Nephron (organoid): Measurements from ENCODE around the gene MMP10.

Source experiments
- H3K27ac Mint-ChIP-seq, 3 experiments: 2 replicates each; pipeline ENCODE4 v1.8.0; 2020; ENCODE audit warnings: mixed read lengths in 3 of 3, mild to moderate bottlenecking in 2 of 3, moderate library complexity in 1 of 3
- H3K27me3 Mint-ChIP-seq: 2 replicates; pipeline ENCODE4 v1.8.0; 2021; ENCODE audit warnings: low read depth, mild to moderate bottlenecking, moderate library complexity, mixed read lengths
- H3K36me3 Mint-ChIP-seq: 2 replicates; pipeline ENCODE4 v1.8.0; 2020; ENCODE audit warnings: low read depth, mixed read lengths
- H3K4me1 Mint-ChIP-seq: 2 replicates; pipeline ENCODE4 v1.8.0; 2020; ENCODE audit warnings: mixed read lengths
- H3K4me3 Mint-ChIP-seq, 3 experiments: 2 replicates each; pipeline ENCODE4 v1.8.0; 2020; ENCODE audit warnings: mild to moderate bottlenecking in 3 of 3, mixed read lengths in 3 of 3, moderate library complexity in 2 of 3
- H3K9me3 Mint-ChIP-seq: 2 replicates; pipeline ENCODE4 v1.8.0; 2020; ENCODE audit warnings: mixed read lengths
- TF ChIP-seq, protein P1 (sequence below), 3 experiments: fragments of 200-600 bp; sonication (generic); IDR thresholded peaks; one replicate each; pipeline ENCODE4 v1.5.0; 2021; ENCODE audit warnings: antibody characterized with exemption in 3 of 3; ENCODE audit not compliant: unreplicated experiment in 3 of 3

MMP10 gene

DNA sequence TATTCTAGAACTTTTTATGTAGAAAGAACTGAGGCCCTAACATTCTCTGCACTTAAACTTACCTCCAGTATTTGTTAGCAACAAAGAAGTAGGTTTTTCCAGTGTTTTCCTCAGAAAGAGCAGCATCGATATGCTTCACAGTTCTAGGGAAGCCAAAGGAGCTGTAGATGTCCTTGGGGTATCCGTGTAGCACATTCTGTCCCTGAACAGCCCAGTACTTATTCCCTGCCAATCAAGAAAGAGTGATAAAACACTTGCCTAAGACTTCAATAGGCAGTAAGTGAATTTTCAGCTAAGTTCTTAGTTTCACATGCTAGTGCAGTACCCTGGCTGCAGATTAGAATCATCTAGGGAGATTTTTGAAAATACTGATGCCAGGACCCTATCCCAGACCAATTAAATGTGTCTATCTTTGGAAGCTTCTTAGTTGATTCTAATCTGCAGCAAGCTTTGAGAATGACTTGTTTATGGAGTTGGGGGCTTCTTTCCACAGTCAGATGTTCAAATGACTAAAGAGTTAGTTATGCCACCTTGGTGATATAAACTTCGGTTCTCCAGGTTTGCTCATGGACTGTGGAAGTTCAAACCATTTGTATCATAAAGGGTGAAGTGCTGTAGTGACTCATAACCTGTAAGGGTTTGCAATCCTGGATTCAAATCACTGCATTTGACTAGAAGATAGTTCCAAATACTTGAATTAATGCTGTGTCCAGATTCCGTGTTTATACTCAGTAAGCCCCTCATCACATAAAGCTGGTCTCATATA lies 11.0 kb upstream of the MMP10 start:
- Mint-ChIP-seq H3K4me3 (no peak overlapping the region), H3K36me3 (no peaks in the 10 kb centered on the region), H3K27me3 (peaks cover 8% of the 10 kb centered on the region), H3K4me1 (no peaks in the 10 kb centered on the region), H3K27ac (no peak overlapping the region), H3K9me3 (no peaks in the 10 kb centered on the region)
- TF ChIP-seq, protein P1, sequence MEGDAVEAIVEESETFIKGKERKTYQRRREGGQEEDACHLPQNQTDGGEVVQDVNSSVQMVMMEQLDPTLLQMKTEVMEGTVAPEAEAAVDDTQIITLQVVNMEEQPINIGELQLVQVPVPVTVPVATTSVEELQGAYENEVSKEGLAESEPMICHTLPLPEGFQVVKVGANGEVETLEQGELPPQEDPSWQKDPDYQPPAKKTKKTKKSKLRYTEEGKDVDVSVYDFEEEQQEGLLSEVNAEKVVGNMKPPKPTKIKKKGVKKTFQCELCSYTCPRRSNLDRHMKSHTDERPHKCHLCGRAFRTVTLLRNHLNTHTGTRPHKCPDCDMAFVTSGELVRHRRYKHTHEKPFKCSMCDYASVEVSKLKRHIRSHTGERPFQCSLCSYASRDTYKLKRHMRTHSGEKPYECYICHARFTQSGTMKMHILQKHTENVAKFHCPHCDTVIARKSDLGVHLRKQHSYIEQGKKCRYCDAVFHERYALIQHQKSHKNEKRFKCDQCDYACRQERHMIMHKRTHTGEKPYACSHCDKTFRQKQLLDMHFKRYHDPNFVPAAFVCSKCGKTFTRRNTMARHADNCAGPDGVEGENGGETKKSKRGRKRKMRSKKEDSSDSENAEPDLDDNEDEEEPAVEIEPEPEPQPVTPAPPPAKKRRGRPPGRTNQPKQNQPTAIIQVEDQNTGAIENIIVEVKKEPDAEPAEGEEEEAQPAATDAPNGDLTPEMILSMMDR (IDR thresholded peaks at IDR 0.05; ENCODE audit: unreplicated experiment in 3 of 3) = no peak

DNA sequence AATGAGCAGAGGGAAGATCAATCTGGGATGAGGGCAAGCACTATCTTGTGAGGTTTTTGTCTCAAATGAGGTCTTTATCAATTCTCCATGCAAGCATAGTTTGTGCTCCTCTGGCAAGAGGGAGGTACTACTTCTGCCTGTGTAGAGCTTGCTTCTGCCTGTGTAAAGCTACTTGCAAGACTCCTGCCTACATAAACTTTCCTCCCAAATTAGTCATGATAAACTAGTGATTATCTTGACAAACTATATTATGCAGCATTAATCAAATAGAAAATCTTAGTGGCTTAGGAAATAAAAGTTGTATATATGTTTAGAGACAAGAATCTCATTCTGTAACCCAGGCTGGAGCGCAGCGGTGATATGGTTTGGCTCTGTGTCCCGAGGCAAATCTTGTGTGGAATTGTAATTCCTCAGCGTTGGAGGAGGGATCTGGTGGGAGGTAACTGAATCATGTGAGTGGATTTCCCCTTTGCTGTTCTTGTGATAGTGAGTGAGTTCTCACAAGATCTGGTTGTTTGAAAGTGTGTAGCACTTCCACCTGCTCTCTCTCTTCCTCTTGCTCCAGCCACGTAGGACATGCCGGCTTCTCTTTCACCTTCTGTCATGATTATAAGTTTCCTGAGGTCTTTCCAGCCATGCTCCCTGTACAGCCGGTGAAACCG lies 8.0 kb upstream of the MMP10 start:
- Mint-ChIP-seq H3K27ac (no peak overlapping the region), H3K4me1 (no peaks in the 10 kb centered on the region), H3K9me3 (no peaks in the 10 kb centered on the region), H3K36me3 (no peaks in the 10 kb centered on the region), H3K27me3 (peaks cover 8% of the 10 kb centered on the region), H3K4me3 (no peak overlapping the region)
- TF ChIP-seq, protein P1 (IDR thresholded peaks at IDR 0.05; ENCODE audit: unreplicated experiment in 3 of 3) = no peak

DNA sequence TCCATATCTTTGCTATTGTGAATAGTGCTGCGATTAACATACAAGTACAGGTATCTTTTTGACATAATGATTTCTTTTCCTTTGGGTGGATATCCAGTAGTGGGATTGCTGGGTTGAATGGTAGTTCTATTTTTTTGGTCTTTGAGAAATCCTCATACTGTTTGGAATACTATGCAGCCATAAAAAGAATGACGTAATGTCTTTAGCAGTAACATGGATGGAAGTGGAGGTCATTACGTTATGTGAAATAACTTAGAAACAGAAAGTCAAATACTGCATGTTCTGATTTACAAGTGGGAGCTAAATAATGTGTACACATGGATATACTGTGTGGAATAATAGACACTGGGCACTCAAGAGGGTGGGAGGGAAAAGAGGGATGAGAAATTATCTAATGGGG lies 4.0 kb upstream of the MMP10 start:
- TF ChIP-seq, protein P1 (IDR thresholded peaks at IDR 0.05; ENCODE audit: unreplicated experiment in 3 of 3) = no peak
- Mint-ChIP-seq H3K27me3 (peaks cover 10% of the 10 kb centered on the region), H3K9me3 (no peaks in the 10 kb centered on the region), H3K4me3 (no peak overlapping the region), H3K27ac (no peak overlapping the region), H3K36me3 (no peaks in the 10 kb centered on the region), H3K4me1 (no peaks in the 10 kb centered on the region)

DNA sequence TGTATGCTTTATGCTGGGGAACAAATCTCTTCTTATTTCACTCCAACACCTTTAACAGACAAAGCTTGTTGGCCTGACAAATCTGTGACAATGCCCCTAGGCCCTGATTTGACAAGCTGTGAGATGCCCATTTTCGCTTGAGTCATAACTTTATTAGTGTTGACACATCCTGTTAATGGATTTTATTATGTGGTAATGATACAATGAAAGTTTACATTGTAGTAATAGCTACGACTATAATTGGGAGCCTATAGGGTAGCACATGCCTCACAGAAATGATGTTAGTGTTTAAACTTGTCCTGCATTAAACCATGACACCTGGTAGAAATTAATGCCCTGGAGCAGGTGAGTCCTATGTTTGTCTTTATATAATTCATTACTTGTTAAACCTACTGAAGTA lies 3.3 kb upstream of the MMP10 start:
- Mint-ChIP-seq H3K27ac (no peak overlapping the region), H3K27me3 (peaks cover 8% of the 10 kb centered on the region), H3K4me3 (no peak overlapping the region), H3K9me3 (no peaks in the 10 kb centered on the region), H3K4me1 (no peaks in the 10 kb centered on the region), H3K36me3 (no peaks in the 10 kb centered on the region)
- TF ChIP-seq, protein P1 (IDR thresholded peaks at IDR 0.05; ENCODE audit: unreplicated experiment in 3 of 3) = no peak

DNA sequence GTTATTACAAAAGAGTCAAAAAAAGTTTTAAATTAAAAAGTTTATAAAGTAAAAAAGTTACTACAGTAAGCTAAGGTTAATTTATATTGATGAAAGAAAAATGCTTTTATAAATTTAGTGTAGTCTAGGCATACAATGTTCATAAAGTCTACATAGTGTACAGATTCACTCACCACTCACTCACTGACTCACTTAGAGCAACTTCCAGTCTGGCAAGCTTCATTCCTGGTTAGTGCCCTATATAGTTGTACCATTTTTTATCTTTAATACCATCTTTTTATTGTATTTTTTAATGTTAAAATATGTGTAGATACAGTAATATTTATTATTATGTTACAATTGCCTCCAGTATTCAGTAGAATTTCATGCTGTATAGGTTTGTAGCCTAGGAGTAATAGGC lies 2.6 kb upstream of the MMP10 start:
- Mint-ChIP-seq H3K36me3 (no peaks in the 10 kb centered on the region), H3K27ac (no peak overlapping the region), H3K4me1 (no peaks in the 10 kb centered on the region), H3K27me3 (peaks cover 8% of the 10 kb centered on the region), H3K4me3 (no peak overlapping the region), H3K9me3 (no peaks in the 10 kb centered on the region)
- TF ChIP-seq, protein P1 (IDR thresholded peaks at IDR 0.05; ENCODE audit: unreplicated experiment in 3 of 3) = no peak

DNA sequence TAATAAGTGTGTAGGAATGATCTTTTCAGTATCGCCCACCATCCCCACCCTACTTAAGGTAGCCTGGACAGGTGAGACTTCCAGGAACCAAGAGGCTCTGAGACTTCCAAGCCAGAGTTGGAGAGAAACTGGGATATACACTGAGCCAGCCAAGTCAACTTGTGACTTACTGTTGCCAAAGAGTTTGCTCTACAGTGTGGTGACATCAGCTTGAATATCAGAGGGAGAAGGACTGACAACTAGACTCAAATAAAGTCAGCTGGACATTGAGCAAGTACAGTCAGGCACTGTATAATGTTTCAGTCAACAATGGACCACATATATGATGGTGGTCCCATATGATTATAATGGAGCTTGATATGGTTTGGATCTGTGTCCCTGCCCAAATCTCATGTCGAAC lies 1.2 kb upstream of the MMP10 start:
- TF ChIP-seq, protein P1 (IDR thresholded peaks at IDR 0.05; ENCODE audit: unreplicated experiment in 3 of 3) = no peak
- H3K4me1 Mint-ChIP-seq = no peaks in the 10 kb centered on the region
- no peaks in the 10 kb centered on the region for H3K36me3 Mint-ChIP-seq
- H3K9me3 Mint-ChIP-seq = no peaks in the 10 kb centered on the region
- H3K4me3 Mint-ChIP-seq = no peak overlapping the region
- no peak overlapping the region for H3K27ac Mint-ChIP-seq
- peaks cover 4% of the 10 kb centered on the region for H3K27me3 Mint-ChIP-seq
